T1000 (cell line): ENCODE results near the gene GABBR2.
"Not testable (repeated sequence)": the region's sequence is repeated elsewhere in the genome, so short reads cannot be mapped to it uniquely, and the experiment has no call there.

ENCODE experiments used
- DNase-seq: peaks from one replicate; lab custom pipeline; 2025; ENCODE audit warnings: mixed read lengths; lab: John Stamatoyannopoulos, UW

GABBR2 gene

GRCh38 chr9:98596486-98596885, 112.2 kb downstream of the GABBR2 start:
- DNase-seq, result no peak

GRCh38 chr9:98594546-98595160, 114.1 kb downstream of the GABBR2 start:
- no peak for DNase-seq

- DNase-seq, result no peak
Observed at GRCh38 chr9:98593354-98594253, 115.1 kb downstream of the GABBR2 start.

- DNase-seq, result no peak
Observed at GRCh38 chr9:98591696-98592095, 117.0 kb downstream of the GABBR2 start.

GRCh38 chr9:98590101-98590500, 118.6 kb downstream of the GABBR2 start:
- no peak for DNase-seq

GRCh38 chr9:98589102-98589501, 119.6 kb downstream of the GABBR2 start:
- no peak for DNase-seq

- not testable (repeated sequence) for DNase-seq
Observed at GRCh38 chr9:98584853-98585438, 123.8 kb downstream of the GABBR2 start.

- DNase-seq, result no peak
Observed at GRCh38 chr9:98584059-98584458, 124.7 kb downstream of the GABBR2 start.

GRCh38 chr9:98583417-98583816, 125.3 kb downstream of the GABBR2 start:
- no peak for DNase-seq

GRCh38 chr9:98580956-98581355, 127.8 kb downstream of the GABBR2 start:
- DNase-seq, result no peak

- DNase-seq, result no peak
Observed at GRCh38 chr9:98579700-98580099, 129.0 kb downstream of the GABBR2 start.

GRCh38 chr9:98577446-98577845, 131.3 kb downstream of the GABBR2 start:
- no peak for DNase-seq

- no peak for DNase-seq
Observed at GRCh38 chr9:98576859-98577258, 131.9 kb downstream of the GABBR2 start.

GRCh38 chr9:98576354-98576753, 132.4 kb downstream of the GABBR2 start:
- no peak for DNase-seq

GRCh38 chr9:98575379-98576346, 133.1 kb downstream of the GABBR2 start:
- DNase-seq, result no peak

GRCh38 chr9:98573749-98574278, 134.9 kb downstream of the GABBR2 start:
- no peak for DNase-seq

- DNase-seq, result no peak
Observed at GRCh38 chr9:98572796-98573195, 135.9 kb downstream of the GABBR2 start.

- DNase-seq, result no peak
Observed at GRCh38 chr9:98572054-98572627, 136.6 kb downstream of the GABBR2 start.

- DNase-seq, result no peak
Observed at GRCh38 chr9:98571643-98572042, 137.1 kb downstream of the GABBR2 start.

GRCh38 chr9:98570663-98571440, 137.9 kb downstream of the GABBR2 start:
- DNase-seq, result no peak
